ENCODE results near the gene STK10.

DNA sequence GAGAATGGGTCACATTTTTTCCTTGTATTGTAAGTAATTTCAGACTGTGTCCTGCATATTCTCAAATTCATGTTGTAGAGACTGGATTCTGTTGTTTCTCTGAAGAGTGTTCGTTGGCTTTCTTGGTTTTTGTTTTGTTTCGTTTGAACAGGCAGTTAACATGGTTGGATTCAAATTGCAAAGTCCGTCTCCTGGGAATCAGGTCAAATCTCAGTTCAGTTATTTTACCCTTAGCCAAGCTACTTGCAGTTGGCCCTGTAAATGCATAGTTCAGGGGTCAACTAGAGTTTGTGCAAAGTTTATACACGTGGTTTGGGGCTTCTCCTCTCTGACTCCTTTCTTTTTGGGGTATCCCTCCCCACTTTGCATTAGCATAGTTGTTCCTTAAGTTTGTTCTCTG is 159.9 kb downstream of the STK10 start:
- TF ChIP-seq, protein P1, sequence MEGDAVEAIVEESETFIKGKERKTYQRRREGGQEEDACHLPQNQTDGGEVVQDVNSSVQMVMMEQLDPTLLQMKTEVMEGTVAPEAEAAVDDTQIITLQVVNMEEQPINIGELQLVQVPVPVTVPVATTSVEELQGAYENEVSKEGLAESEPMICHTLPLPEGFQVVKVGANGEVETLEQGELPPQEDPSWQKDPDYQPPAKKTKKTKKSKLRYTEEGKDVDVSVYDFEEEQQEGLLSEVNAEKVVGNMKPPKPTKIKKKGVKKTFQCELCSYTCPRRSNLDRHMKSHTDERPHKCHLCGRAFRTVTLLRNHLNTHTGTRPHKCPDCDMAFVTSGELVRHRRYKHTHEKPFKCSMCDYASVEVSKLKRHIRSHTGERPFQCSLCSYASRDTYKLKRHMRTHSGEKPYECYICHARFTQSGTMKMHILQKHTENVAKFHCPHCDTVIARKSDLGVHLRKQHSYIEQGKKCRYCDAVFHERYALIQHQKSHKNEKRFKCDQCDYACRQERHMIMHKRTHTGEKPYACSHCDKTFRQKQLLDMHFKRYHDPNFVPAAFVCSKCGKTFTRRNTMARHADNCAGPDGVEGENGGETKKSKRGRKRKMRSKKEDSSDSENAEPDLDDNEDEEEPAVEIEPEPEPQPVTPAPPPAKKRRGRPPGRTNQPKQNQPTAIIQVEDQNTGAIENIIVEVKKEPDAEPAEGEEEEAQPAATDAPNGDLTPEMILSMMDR (IDR thresholded peaks at IDR 0.05), result no peak
- no peak for TF ChIP-seq POLR2A (IDR thresholded peaks at IDR 0.05)

All from body of pancreas (tissue), 4 donors.